GM12875 (cell line): ENCODE data around the gene CPAMD8.

Experiments
- H3K4me3 ChIP-seq: one replicate; pipeline ENCODE4 v1.5.1; 2011; ENCODE audit warnings: low read depth, low read length, control low read depth
- CTCF ChIP-seq: IDR thresholded peaks from 2 replicates; pipeline ENCODE4 v1.5.1; 2011; ENCODE audit warnings: low read depth, mild to moderate bottlenecking, control low read depth, inconsistent platforms, low read length, moderate library complexity, borderline replicate concordance; ENCODE audit not compliant: insufficient read depth

CPAMD8 gene

DNA sequence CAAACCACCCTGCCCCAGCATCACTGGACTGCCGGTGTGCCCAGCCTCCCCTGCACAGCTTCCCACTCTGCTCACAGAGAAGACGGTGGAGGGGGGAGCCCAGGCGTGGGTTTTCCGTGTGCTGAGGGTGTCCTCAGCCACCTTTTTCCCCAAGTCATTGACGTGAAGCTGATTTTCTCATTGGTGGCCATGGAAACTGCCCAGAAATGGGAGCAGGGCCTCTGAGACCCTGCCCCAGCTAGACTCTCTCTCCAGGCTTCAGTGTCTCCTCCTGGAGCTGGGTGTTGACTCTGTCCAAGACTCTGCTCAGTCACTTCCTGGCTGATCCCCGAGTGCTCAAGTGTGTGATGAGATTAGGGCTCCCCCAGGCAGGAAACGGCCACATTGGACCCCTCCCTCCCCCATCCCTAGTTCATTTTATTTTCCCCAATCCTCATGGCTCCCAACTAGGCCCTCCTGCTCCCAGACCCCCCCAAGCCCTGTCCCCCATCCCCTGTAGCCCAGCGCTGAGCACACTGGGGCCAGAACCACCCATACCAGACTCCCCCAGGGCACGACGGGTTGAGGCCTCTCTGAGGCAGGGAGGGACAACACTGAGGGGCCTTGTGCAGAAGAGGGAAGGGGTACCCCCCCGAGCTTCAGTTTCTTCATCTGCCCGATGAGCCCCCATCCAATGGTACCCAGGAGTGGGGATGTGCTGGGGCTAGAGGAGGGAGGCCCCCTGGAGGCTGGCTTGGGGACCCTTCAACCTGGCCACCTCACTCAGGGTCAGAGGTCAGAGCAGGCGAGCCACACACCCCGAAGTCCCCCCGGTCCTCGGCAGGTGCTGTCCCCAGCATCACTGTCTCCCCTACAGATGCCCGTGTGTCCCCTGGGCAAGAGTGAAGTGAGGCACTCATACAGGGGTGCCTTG is 139.0 kb downstream of the CPAMD8 start:
- no peak overlapping the region for H3K4me3 ChIP-seq
- no peak for TF ChIP-seq CTCF

- no peak for TF ChIP-seq CTCF
- H3K4me3 ChIP-seq: no peak overlapping the region
Observed at GRCh38 chr19:16886305-16886880, 140.2 kb downstream of the CPAMD8 start.

DNA sequence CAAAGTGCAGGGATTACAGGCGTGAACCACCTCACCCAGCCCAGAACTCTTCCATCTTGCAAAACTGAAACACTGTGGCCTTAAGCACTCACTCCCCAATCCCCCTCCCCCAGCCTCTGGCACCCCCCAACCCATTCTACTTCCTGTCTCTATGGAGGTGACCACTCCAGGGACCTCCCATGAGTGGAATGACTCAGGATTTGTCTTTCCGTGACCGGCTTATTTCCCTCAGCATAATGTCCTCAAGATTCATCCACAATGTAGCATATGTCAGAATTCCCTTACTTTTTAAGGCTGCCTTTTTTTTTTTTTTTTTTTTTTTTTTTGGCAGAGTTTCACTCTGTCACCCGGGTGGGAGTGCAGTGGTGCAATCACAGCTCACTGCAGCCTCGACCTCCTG is 141.4 kb downstream of the CPAMD8 start:
- no peak for TF ChIP-seq CTCF
- no peak overlapping the region for H3K4me3 ChIP-seq

DNA sequence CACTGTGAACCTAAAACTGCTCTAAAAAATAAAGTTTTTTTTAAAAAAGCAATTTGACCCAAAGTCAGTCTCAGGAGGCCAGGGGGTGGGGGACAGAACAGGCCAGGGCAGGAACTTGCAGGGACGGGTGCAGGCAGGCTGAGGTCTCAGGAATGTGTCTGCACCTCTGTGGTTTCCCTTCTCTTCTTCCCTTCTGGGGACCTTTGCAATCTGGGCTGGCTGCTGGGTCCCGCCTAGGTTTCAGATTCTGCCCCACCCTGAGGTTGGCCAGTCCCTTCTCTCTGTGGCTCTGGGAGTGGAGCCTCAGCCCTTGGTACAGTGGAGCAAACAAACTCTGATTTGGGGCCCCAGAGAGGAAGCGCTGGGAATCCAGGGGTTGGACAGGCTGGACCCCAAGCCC is 143.1 kb downstream of the CPAMD8 start:
- H3K4me3 ChIP-seq: no peak overlapping the region
- TF ChIP-seq CTCF: no peak

DNA sequence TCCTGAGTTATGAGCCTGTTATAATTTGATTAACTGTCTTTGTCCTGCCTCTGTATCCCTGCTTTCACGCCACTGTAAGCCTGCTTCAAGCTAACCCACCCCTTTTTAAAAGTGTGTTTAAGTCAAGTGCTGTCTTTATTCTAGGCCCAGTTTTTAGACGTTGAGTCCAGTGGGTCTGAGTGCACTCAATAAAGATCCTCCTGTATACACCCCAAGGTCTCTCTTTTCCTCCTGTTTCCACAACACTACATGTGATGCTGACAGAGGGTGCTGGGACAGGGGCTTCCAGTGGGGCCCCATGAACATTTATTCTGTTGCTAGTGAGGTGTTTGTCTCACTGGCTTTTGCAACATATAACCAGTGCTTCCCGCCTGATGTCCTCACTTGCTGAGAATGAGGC is 144.5 kb downstream of the CPAMD8 start:
- TF ChIP-seq CTCF: no peak
- no peak overlapping the region for H3K4me3 ChIP-seq

DNA sequence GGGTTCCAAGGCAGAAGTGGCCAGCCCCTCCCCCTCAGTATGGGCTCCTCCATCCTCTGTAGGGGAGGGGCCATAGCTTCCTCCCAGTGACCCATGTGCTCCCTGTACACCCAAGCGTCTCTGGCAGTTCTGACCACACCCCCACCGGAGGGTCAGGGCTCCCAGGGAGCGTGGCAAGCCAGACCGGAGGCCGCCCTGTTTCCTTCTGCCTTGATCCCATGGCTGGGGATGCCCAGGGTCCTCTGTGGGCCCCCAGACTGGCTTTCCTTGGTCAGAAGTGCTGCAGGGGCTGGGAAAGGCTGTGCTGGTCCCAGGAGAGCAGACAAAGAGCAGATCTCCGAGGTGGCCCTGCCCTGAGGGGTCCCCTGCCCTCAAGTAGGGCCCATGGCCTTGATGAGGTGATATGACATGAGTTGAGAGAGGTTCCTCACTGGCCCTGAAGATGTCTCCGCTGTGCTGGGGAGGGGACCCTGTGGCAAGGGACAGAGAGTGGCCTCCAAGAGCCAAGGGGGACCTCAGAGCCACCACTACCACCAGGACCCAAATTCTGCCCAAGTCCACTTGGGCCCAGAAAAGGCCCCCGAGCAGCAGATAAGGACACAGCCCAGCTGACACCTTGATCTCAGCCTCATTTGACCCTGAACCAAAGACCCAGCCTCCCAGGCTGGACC is 145.6 kb downstream of the CPAMD8 start:
- no peak overlapping the region for H3K4me3 ChIP-seq
- TF ChIP-seq CTCF: no peak
